B cell (primary cell): ENCODE results near the gene ASCL5. TPM values are rescaled to one million over a fixed set of nuclear protein-coding genes. Genes with fewer than 3 reads are reported as not detected.

Source experiments
- ATAC-seq: fragments of 200-7000 bp; cut with Tn5 transposase; one replicate; pipeline ENCODE4 v1.10.0; 2021; ENCODE audit warnings: low read depth, mild to moderate bottlenecking, moderate number of reproducible peaks, moderate library complexity
- CTCF ChIA-PET: fragments of 350-600 bp; sonication (Branson Sonifier 250); formaldehyde crosslinking; loops from one replicate; lab custom pipeline; 2021; ENCODE audit warnings: antibody characterized with exemption, inconsistent platforms; lab: Charles Lee
- POLR2A ChIA-PET: fragments of 350-600 bp; sonication (Branson Sonifier 250); formaldehyde crosslinking; loops from one replicate; lab custom pipeline; 2021; ENCODE audit warnings: antibody characterized with exemption; lab: Charles Lee
- DNase-seq: peaks from one replicate; pipeline ENCODE4 v3.0.0; 2013
- H2AFZ ChIP-seq: 2 replicates; pipeline ENCODE4 v1.6.1; 2012; ENCODE audit warnings: mild to moderate bottlenecking, low read depth, low read length; ENCODE audit not compliant: insufficient read depth, poor library complexity, severe bottlenecking
- H3K27ac ChIP-seq, 2 donors: 1 replicate in 1 of 2; 2 replicates in 1 of 2; pipeline ENCODE4 v1.5.1; 2012 to 2013; ENCODE audit warnings: low read length in 2 of 2, mild to moderate bottlenecking in 2 of 2, moderate library complexity in 1 of 2
- H3K27me3 ChIP-seq, 4 experiments: fragments of 200-600 bp in 1 of 4; sonication (generic) in 1 of 4; replicated peaks in 1 of 4; 1 replicate in 2 of 4; 2 replicates in 2 of 4; pipeline versions ENCODE4 v1.6.1 to v1.7.0; 2013 to 2016; ENCODE audit warnings: low read length in 3 of 4, mild to moderate bottlenecking in 2 of 4, mixed read lengths in 1 of 4, moderate library complexity in 1 of 4; ENCODE audit not compliant: insufficient read depth in 4 of 4, control insufficient read depth in 3 of 4; ENCODE audit errors: control extremely low read depth in 1 of 4
- H3K36me3 ChIP-seq, 2 experiments: replicated peaks in 1 of 2; 1 replicate in 1 of 2; 2 replicates in 1 of 2; pipeline versions ENCODE4 v1.6.1 to v1.7.1; 2013; ENCODE audit warnings: low read length in 1 of 2; ENCODE audit not compliant: insufficient read depth in 2 of 2, control insufficient read depth in 1 of 2; ENCODE audit errors: control extremely low read depth in 1 of 2, extremely low read depth in 1 of 2
- H3K4me1 ChIP-seq, 2 donors: fragments of 200-600 bp in 1 of 2; sonication (generic) in 1 of 2; 1 replicate in 1 of 2; 2 replicates in 1 of 2; pipeline versions ENCODE4 v1.5.1 to v1.6.1; 2013 to 2017; ENCODE audit warnings: low read length in 2 of 2; ENCODE audit not compliant: control insufficient read depth in 2 of 2, insufficient read depth in 2 of 2
- H3K4me2 ChIP-seq: replicated peaks from 2 replicates; pipeline ENCODE3; 2012; ENCODE audit warnings: mild to moderate bottlenecking, low read depth, low read length; ENCODE audit not compliant: poor library complexity, severe bottlenecking
- H3K4me3 ChIP-seq, 5 experiments: fragments of 200-600 bp in 1 of 5; sonication (generic) in 1 of 5; 1 replicate in 3 of 5; 2 replicates in 2 of 5; pipeline versions ENCODE4 v1.5.1 to v1.7.0; 2011 to 2016; ENCODE audit warnings: low read length in 4 of 5, mild to moderate bottlenecking in 4 of 5, low read depth in 2 of 5, control low read depth in 1 of 5, moderate library complexity in 1 of 5; ENCODE audit not compliant: insufficient read depth in 1 of 5; ENCODE audit errors: control extremely low read depth in 1 of 5, extremely low read depth in 1 of 5
- H3K79me2 ChIP-seq: fragments of 200-600 bp; sonication (generic); one replicate; pipeline ENCODE4 v1.6.0; 2016; ENCODE audit warnings: low read length; ENCODE audit not compliant: control insufficient read depth, insufficient read depth
- H3K9ac ChIP-seq: fragments of 200-600 bp; sonication (generic); 2 replicates; pipeline ENCODE4 v1.6.1; 2017; ENCODE audit warnings: mild to moderate bottlenecking, low read length, moderate library complexity
- H3K9me3 ChIP-seq, 3 donors: one replicate each; pipeline versions ENCODE4 v1.6.1 to v1.7.1; 2013; ENCODE audit warnings: low read length in 2 of 3; ENCODE audit not compliant: control insufficient read depth in 2 of 3, insufficient read depth in 1 of 3; ENCODE audit errors: control extremely low read depth in 1 of 3
- H4K20me1 ChIP-seq: 2 replicates; pipeline ENCODE4 v1.6.0; 2012; ENCODE audit warnings: mild to moderate bottlenecking, low read length; ENCODE audit not compliant: insufficient read depth, control insufficient read depth, poor library complexity, severe bottlenecking
- H3K27ac Mint-ChIP-seq: one replicate; pipeline ENCODE4 v1.8.0; 2021; ENCODE audit warnings: mixed read lengths
- H3K27me3 Mint-ChIP-seq: one replicate; pipeline ENCODE4 v1.8.0; 2021; ENCODE audit warnings: mixed read lengths
- H3K4me1 Mint-ChIP-seq: one replicate; pipeline ENCODE4 v1.8.0; 2021; ENCODE audit warnings: mixed read lengths
- H3K4me3 Mint-ChIP-seq: one replicate; pipeline ENCODE4 v1.8.0; 2021; ENCODE audit warnings: mixed read lengths
- H3K9me3 Mint-ChIP-seq: one replicate; pipeline ENCODE4 v1.8.0; 2022; ENCODE audit warnings: mixed read lengths; ENCODE audit not compliant: insufficient read depth
- CTCF ChIP-seq: fragments of 200-600 bp; IDR thresholded peaks from one replicate; pipeline ENCODE4 v1.8.0; 2022; ENCODE audit warnings: antibody characterized with exemption, mild to moderate bottlenecking
- EZH2 ChIP-seq: IDR thresholded peaks from 2 replicates; pipeline ENCODE4 v1.6.1; 2012; ENCODE audit warnings: borderline replicate concordance, low read depth, mild to moderate bottlenecking, moderate library complexity, low read length; ENCODE audit not compliant: insufficient read depth, poor library complexity, severe bottlenecking
- WGBS: methylation state at CpG from one replicate; pipeline ENCODE4 v1.1.5; 2013; ENCODE audit warnings: missing lambda C conversion rate; ENCODE audit not compliant: insufficient coverage; 5-methylcytosine and 5-hydroxymethylcytosine counted together
- intact Hi-C: fragments of 100-400 bp; cut with micrococcal nuclease; formaldehyde crosslinking; loops from one replicate; pipeline ENCODE4 v1.10.0; 2022
- polyA plus RNA-seq: library from polyadenylated mRNA; depleted of rRNA; stranded (reverse); fragments of >200 nt; gene quantifications from 2 replicates; pipeline ENCODE4 v1.2.3, GENCODE V29; 2012
- total RNA-seq, 2 donors: library from RNA; stranded (reverse); fragments of 120-200 nt in 1 of 2; gene quantifications; 1 replicate in 1 of 2; 2 replicates in 1 of 2; pipeline versions ENCODE4 v1.2.3 to v1.2.4, GENCODE V29; 2013 to 2022

Gene ASCL5
- total and polyA plus RNA-seq, 2 donors (not counting 1 experiment from before 2014, with no cell fraction given), result not detected

- no peak overlapping the region for H3K4me3 ChIP-seq
- no peaks in the 10 kb centered on the region for H3K4me1 ChIP-seq
- ATAC-seq (no peak), DNase-seq (no peak)
- TF ChIP-seq EZH2 (no peak), CTCF (no peak)
- Mint-ChIP-seq H3K4me1 (no peaks in the 10 kb centered on the region), H3K27ac (no peak overlapping the region), H3K27me3 (peaks cover 14% of the 10 kb centered on the region), H3K9me3 (peaks cover 3% of the 10 kb centered on the region), H3K4me3 (no peak overlapping the region)
- ChIA-PET CTCF (interaction anchor here (0.6 kb wide), 1 partner anchor 20 kb away, joined by 3 read pairs; no protein-coding TSS in a partner anchor), POLR2A (no interaction called here)
- no peaks in the 10 kb centered on the region for H3K79me2 ChIP-seq
- no peak overlapping the region for H3K27ac ChIP-seq
- WGBS, result 92% methylated on average over 9 of the region's 17 CpGs
- no peak overlapping the region for H2AFZ ChIP-seq
- no peaks in the 10 kb centered on the region for H4K20me1 ChIP-seq
- no peaks in the 10 kb centered on the region for H3K36me3 ChIP-seq
- no peak overlapping the region for H3K9ac ChIP-seq
- no peak overlapping the region for H3K4me2 ChIP-seq
- intact Hi-C loops, result no loop called here
- peaks cover 0 to 3% (median 0%) of the 10 kb centered on the region in 4 experiments for H3K27me3 ChIP-seq
- no peaks in the 10 kb centered on the region for H3K9me3 ChIP-seq
Measured at GRCh38 chr1:201127755-201128455, 921 bp upstream of the ASCL5 start.

GRCh38 chr1:201126463-201126831, 537 bp downstream of the ASCL5 start:
- POLR2A ChIA-PET, result no interaction called here

More at GRCh38 chr1:201126463-201126831, 537 bp downstream of the ASCL5 start:
- no peak for ATAC-seq
- H3K9me3 ChIP-seq, result no peaks in the 10 kb centered on the region
- no peak overlapping the region for H3K4me2 ChIP-seq
- Mint-ChIP-seq H3K4me1 (no peaks in the 10 kb centered on the region), H3K27me3 (peaks cover 22% of the 10 kb centered on the region), H3K27ac (no peak overlapping the region), H3K9me3 (no peaks in the 10 kb centered on the region), H3K4me3 (no peak overlapping the region)
- H3K36me3 ChIP-seq, result no peaks in the 10 kb centered on the region
- no peaks in the 10 kb centered on the region for H4K20me1 ChIP-seq
- DNase-seq, result no peak
- H3K27ac ChIP-seq, result no peak overlapping the region
- CTCF ChIA-PET, result interaction anchor here (1.6 kb wide), 1 partner anchor 154 kb away, joined by 5 read pairs; no protein-coding TSS in a partner anchor
- H3K9ac ChIP-seq, result no peak overlapping the region
- H3K4me1 ChIP-seq, result no peaks in the 10 kb centered on the region
- H3K27me3 ChIP-seq, result peaks cover 0 to 3% (median 0%) of the 10 kb centered on the region in 4 experiments
- intact Hi-C loops, result no loop called here
- TF ChIP-seq CTCF (no peak), EZH2 (no peak)
- no peaks in the 10 kb centered on the region for H3K79me2 ChIP-seq
- H2AFZ ChIP-seq, result no peak overlapping the region
- WGBS, result 76% methylated on average over 3 of the region's 3 CpGs
- no peak overlapping the region for H3K4me3 ChIP-seq
